Measurements from ENCODE around the gene AP1B1. TPM values are rescaled to one million over a fixed set of nuclear protein-coding genes. Genes with fewer than 3 reads are reported as not detected.
A peak's percentile ranks its signal among the peaks of the same experiment; 100 is the strongest.

The AP1B1 gene
- polyA plus RNA-seq, 1 donor from 2014 or later, result 43.8 TPM

- Histone ChIP-seq H3K4me3 (ENCODE audit: low read length) (no peak overlapping the region), H3K27ac (ENCODE audit: low read length) (no peak overlapping the region)
Observed at GRCh38 chr22:29313126-29313575, 75.2 kb downstream of the AP1B1 start.

GRCh38 chr22:29312218-29313125 lies 75.9 kb downstream of the AP1B1 start:
- H3K79me2 ChIP-seq (replicated peaks; ENCODE audit: insufficient read depth, low read length), result no peaks in the 10 kb centered on the region
- H3F3A ChIP-seq (ENCODE audit: insufficient read depth, low read length, poor library complexity, severe bottlenecking), result no peaks in the 10 kb centered on the region
- no peaks in the 10 kb centered on the region for H3K36me3 ChIP-seq (ENCODE audit: insufficient read depth, low read length)
- H3K4me3 ChIP-seq (ENCODE audit: low read length), result no peak overlapping the region
- no peak overlapping the region for H2AFZ ChIP-seq (ENCODE audit: low read depth, low read length)
- H4K20me1 ChIP-seq (ENCODE audit: insufficient read depth), result no peaks in the 10 kb centered on the region
- H3K9me3 ChIP-seq (ENCODE audit: low read length), result no peaks in the 10 kb centered on the region
- H3K9ac ChIP-seq (ENCODE audit: low read length), result no peak overlapping the region
- TF ChIP-seq MXI1 (conservative IDR thresholded peaks at IDR 0.05; ENCODE audit: poor library complexity, severe bottlenecking) (no peak), EP300 (conservative IDR thresholded peaks at IDR 0.05; ENCODE audit: poor library complexity, severe bottlenecking) (no peak), CTCF (IDR thresholded peaks at IDR 0.05; ENCODE audit: poor library complexity, severe bottlenecking) (no peak), RAD21 (conservative IDR thresholded peaks at IDR 0.05) (no peak), POLR2AphosphoS5 (IDR thresholded peaks at IDR 0.05) (no peak), SMC3 (conservative IDR thresholded peaks at IDR 0.05; ENCODE audit: poor library complexity) (no peak), REST (IDR thresholded peaks at IDR 0.05; ENCODE audit: borderline replicate concordance) (no peak), TAF1 (IDR thresholded peaks at IDR 0.05; ENCODE audit: low read depth) (no peak), EZH2 (IDR thresholded peaks at IDR 0.05; ENCODE audit: borderline replicate concordance, insufficient read depth, low read length, poor library complexity, severe bottlenecking) (no peak)
- no peaks in the 10 kb centered on the region for H3K9me2 ChIP-seq (ENCODE audit: insufficient read depth, low read length)
- no peak overlapping the region for H3K4me2 ChIP-seq (ENCODE audit: low read length)
- H3K27me3 ChIP-seq (ENCODE audit: insufficient read depth, low read depth, low read length), result peaks cover 44% of the 10 kb centered on the region
- no peak overlapping the region for H3K27ac ChIP-seq (ENCODE audit: low read length)

More at GRCh38 chr22:29313126-29313575, 75.2 kb downstream of the AP1B1 start:
- Histone ChIP-seq H3K36me3 (ENCODE audit: insufficient read depth, low read length) (no peaks in the 10 kb centered on the region), H3K79me2 (replicated peaks; ENCODE audit: insufficient read depth, low read length) (no peaks in the 10 kb centered on the region), H4K20me1 (ENCODE audit: insufficient read depth) (no peaks in the 10 kb centered on the region), H3K9me3 (ENCODE audit: low read length) (no peaks in the 10 kb centered on the region), H2AFZ (ENCODE audit: low read depth, low read length) (no peak overlapping the region), H3K9me2 (ENCODE audit: insufficient read depth, low read length) (no peaks in the 10 kb centered on the region), H3K4me2 (ENCODE audit: low read length) (no peak overlapping the region), H3K27me3 (ENCODE audit: insufficient read depth, low read depth, low read length) (peaks cover 44% of the 10 kb centered on the region), H3K9ac (ENCODE audit: low read length) (no peak overlapping the region), H3F3A (ENCODE audit: insufficient read depth, low read length, poor library complexity, severe bottlenecking) (no peaks in the 10 kb centered on the region)
- TF ChIP-seq CTCF (IDR thresholded peaks at IDR 0.05; ENCODE audit: poor library complexity, severe bottlenecking) (peak; percentile 42), TAF1 (IDR thresholded peaks at IDR 0.05; ENCODE audit: low read depth) (no peak)
